Left ventricle myocardium superior (tissue), 1 donor: ENCODE results near the gene CXCL12. TPM values are rescaled to one million over a fixed set of nuclear protein-coding genes. Genes with fewer than 3 reads are reported as not detected.
A peak's percentile ranks its signal among the peaks of the same experiment; 100 is the strongest.

ENCODE experiments used
- ATAC-seq: fragments of 200-7000 bp; cut with Tn5 transposase; one replicate; pipeline ENCODE4 v1.9.1; 2020; ENCODE audit warnings: mild to moderate bottlenecking, moderate library complexity
- DNase-seq: peaks from one replicate; pipeline ENCODE4 v3.0.0-alpha.2; 2020
- intact Hi-C: fragments of 100-400 bp; cut with micrococcal nuclease; formaldehyde crosslinking; loops from one replicate; pipeline ENCODE4 v1.11.0; 2022
- total RNA-seq: library from RNA; stranded (reverse); fragmentation: NEBNext Ultra II Directional; extraction: Animal tissue kit (Norgen Biotek cat#: 25700); gene quantifications from one replicate; pipeline ENCODE4 v1.2.1, GENCODE V29; 2021
- donor health status: DM: no; HTN: yes; CAD: no; lungs with severe emphysema.

CXCL12 gene
- total RNA-seq, 1 donor from 2014 or later, result 136 TPM

DNA sequence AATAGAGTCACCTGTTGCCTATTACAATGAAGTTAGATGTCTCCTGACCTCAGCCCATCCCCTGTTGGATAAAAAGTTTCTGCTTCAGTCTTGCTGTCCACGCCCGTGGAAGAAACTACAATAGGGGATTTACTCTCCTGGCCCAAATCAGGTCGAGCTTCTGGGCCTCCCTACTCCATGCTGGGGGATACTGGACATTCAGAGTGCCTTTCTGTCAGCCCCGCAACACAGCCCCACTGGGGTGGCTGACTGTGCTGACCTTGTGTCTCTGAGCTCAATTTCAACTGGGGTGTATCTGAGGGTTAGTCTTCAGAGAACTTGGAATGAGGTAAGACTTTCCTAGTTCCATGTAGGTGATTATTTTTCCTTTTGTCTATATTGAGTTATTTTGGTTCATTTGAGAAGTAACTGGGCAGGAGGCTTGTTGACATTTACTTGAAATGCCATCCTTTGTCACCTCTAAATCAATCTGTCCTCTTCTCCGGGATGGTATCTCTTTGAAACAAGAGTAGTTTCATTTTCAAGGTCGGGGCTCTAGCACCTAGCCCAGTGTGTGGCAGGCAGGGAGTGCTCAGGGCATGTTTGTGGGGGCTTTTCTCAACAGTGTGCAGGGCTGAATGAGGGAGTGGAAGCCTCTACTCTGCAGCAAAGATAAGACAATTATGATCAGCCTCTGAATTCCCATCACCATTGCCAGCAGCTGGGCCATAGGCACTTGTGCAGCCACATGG, 17.7 kb upstream of the CXCL12 start:
- ATAC-seq, result no peak
- no peak for DNase-seq
- intact Hi-C loops, result no loop called here

DNA sequence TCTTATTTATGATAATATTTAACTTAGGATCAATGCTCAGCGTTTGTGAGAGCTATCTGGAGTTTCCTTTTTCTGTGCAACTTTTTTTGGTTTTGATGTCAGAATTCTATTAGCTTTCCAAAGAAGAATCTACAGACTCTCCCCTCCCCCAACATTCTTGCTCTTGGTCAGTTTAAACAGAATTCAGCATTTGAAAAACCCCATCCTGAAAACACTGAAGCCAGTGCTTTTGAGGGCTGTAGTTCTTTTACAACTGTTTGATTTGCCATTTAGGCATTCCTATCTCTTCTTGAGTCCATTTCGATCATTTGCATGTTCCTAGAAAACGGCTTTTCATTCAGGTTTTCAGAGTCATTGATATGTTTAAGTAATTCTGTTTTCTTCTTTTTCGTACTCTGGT, 15.6 kb upstream of the CXCL12 start:
- intact Hi-C loops, result no loop called here
- DNase-seq, result no peak
- no peak for ATAC-seq

DNA sequence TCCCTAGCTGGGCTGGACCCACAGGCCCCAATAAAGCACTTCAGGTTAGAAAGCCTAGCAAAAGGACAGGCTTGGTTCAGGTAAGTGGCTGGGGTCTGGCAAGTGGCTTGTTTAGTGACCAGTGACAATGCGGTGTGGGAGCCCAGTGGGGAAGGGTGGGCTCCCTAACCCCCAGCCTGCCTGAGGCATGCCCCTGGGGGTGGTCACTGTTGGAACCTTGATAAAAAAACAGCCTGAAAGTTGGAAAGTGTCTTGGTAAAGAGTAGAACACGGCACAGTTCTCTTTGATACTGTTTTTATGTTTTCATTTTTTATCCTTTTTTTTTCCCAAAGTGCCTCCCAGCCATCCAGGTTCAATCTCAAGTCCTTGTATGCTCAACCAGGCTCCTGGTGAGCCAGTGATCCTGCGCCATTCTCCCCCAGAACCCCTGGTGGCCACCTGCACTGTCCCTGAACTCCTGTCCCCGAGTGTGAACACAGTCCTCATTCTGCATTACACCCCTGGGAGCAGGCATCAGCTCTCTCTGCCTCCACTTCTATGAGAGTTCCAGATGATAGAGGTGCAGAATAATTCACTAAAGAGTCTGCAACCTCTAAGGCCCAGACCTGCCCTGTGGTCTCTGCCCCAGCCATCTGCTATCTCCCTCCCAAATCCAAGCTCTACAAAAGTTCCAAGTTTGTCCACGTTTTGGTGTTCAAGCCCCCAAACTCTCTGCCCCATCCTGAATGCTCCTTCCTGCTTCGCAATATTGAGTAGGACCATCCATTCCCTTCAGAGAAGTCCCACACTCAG, 15.0 kb upstream of the CXCL12 start:
- no peak for ATAC-seq
- no peak for DNase-seq
- intact Hi-C loops, result loop anchor here (10.0 kb wide), 1 partner anchor 455 kb away; no protein-coding TSS in a partner anchor

DNA sequence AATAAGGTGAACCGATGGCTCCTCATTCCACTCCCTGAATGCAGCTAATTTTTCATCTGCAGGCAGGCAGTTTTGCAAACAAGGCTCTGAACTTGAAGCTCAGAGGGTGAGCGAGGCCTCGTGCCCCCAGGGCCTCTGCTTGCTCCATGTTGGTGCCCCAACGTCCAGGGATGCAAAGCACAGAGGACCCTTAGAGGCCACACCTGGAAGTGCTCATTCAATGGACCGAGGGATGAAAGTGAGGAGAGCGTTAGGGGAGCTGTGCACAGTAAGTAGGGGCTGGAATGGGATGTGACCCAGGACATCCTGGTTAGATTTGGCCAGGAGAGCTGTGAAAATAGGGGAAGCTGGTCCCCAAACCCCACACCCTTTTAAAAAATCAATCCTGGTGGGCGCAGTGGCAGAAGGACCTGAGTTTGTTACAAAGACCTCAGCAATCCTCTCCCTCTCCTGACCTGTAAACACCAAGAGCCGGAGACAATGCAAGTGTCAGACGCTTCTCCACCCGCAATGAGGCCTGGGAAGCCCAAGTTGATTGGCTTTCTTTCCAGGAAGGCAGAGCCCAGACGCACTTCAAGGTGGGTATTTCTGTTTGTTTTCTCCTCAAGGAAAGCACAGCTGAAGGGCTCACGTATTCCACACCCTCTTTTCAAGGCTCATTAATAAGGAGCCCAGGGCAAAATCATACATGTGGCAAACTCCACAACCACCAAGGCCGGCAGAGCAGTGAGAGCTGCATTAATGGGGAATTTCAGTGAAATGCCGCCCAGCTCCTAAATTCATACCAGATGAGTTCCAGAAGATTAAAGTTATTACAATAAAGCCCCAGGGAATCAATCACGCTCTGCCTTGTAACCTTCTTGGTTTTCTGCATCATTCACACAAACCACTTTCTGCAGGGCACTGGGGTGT, 14.1 kb upstream of the CXCL12 start:
- DNase-seq (no peak), ATAC-seq (no peak)
- intact Hi-C loops, result loop anchor here (10.0 kb wide), 1 partner anchor 456 kb away; no protein-coding TSS in a partner anchor

DNA sequence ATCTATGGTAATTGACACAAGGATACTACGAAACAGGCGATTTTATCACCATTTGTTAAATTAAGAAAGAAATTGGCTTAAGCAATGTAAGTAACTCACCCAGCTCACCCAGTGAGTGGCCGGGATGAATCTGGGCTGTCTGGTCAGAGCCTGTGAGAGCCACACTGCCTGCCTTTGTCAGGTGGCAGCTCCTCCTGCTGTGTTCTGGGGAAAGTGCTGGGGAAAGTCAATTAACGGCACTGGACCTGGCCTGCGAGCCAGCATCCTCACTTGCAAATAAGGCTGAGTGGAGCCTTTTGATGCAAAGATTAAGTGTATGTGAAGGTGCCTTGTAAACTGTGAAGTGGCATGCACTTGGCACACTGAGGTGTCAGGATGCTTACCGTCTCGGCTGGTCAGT, 13.4 kb upstream of the CXCL12 start:
- intact Hi-C loops, result loop anchor here (10.0 kb wide), 1 partner anchor 457 kb away; no protein-coding TSS in a partner anchor
- no peak for ATAC-seq
- no peak for DNase-seq

DNA sequence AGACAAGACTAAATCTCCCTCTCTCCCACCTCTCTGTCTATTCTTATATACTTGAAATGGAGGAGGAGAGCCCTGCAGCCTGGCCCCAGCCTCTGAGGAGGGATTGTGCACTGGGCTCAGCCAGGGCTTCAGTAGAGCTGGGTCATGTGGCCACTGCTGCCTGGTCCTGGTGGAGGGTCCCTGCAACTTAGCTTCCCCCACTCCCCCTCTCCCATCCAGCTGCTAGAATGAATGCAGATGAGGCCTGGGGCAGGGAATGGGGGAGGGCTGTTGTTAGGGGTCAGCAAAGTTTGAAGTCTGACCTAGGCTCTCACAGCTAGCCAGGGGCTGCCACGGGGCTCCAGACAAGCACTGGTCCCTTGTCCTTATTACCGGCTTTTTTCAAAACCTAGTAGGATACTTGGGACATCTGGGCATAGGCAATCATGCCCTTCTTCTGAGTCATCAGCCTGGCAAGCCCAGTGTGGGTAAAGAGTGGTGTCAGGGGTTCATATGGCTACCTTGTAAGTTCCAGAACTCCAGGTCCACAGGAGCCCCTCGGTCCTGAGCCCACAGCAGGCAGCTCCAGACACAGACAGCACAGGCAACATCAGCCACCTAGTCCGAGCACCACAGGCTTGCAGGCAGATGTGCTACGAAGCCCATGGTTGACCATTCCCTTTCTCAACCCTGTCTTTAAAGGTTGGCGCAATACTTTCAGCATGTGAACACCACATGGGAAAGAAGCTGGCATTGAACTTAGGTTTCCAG, 12.8 kb upstream of the CXCL12 start:
- ATAC-seq (no peak), DNase-seq (no peak)
- intact Hi-C loops, result loop anchor here (10.0 kb wide), 1 partner anchor 457 kb away; no protein-coding TSS in a partner anchor

DNA sequence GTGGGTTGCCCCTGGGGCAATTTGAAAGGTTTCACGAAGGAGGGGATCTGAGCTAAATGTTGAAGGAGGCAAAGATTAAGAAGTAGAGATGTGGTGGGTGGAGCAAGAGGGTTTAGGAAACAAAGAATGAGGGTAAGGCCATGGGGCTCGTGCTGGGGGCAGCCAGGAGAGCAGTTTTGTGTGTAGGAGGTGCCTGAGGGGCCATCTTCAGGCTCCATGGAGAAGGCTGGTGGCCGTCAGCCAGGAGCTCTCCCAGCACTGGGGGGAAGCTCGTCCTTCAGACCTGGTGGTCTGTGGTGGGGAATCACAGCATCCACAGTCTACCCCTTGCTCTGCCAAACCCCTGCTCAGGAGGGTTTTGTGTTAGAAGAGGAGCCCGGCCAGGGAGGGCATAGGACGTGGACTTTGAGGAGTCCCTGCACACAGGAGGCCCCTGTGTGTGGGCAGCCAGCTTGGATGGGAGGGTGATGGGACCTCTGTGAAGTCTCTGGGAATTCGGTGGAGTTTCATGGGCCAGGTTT, 11.8 kb upstream of the CXCL12 start:
- intact Hi-C loops, result loop anchor here (10.0 kb wide), 1 partner anchor 458 kb away; no protein-coding TSS in a partner anchor
- ATAC-seq (no peak), DNase-seq (no peak)

DNA sequence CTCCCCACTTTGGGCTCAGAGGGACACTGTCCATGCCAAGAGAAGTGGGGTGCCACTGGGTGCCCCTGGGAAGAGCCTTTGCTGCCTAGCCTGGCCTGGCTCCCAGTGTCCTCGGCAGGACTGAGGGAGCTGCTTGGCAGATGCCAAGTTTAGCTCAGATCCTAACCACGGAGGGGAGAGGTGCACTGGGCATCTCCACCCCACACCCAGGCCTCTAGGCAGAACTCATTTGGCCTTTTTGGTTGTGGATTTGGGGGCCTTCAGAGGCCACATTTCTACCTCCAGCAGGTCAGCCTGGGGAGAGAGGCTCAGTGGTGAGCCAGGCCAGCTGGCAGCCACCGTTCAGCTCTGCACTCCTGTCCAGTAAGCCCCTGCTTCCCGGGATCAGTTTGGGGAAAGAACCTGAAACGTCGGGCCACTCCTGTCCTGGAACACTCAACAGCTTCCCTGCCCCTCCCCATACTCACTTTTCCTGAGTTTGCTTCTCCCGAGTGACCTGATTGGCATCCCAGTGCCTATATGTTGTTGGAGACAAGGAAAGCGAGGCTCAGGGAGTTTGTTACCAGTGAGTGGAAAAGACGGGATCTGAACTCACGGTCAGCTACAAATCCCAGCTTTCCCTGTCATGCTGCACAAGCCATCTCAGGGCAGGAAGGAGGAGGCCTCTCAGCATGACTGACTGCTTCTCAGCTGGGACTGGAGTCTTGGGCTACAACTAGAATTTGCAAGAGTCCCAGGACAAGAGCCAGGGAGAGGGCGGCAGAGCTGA, 11.2 kb upstream of the CXCL12 start:
- DNase-seq, result no peak
- peak; percentile 86 for ATAC-seq
- intact Hi-C loops, result loop anchor here (10.0 kb wide), 1 partner anchor 459 kb away; no protein-coding TSS in a partner anchor

DNA sequence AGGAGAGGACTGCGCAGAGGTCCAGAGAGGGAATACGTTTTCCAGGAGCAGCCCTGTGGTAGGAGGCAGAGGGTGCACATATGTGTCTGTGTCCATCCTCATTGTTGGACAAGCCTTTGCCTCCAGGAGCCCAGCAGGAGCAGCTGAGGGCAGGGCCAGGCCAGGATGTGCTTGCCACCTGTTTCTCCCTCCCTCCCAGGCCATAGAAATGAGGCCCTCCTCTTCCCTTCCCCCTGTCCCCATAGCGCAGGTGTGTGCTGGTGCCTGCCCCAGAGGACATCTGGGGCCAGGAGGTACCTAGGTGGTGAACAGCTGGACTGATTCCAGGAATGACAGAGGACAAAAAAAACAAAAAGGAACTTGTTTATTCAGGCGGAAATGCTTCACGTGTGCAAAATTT, 10.5 kb upstream of the CXCL12 start:
- intact Hi-C loops, result loop anchor here (10.0 kb wide), 1 partner anchor 459 kb away; no protein-coding TSS in a partner anchor
- no peak for DNase-seq
- ATAC-seq, result no peak

DNA sequence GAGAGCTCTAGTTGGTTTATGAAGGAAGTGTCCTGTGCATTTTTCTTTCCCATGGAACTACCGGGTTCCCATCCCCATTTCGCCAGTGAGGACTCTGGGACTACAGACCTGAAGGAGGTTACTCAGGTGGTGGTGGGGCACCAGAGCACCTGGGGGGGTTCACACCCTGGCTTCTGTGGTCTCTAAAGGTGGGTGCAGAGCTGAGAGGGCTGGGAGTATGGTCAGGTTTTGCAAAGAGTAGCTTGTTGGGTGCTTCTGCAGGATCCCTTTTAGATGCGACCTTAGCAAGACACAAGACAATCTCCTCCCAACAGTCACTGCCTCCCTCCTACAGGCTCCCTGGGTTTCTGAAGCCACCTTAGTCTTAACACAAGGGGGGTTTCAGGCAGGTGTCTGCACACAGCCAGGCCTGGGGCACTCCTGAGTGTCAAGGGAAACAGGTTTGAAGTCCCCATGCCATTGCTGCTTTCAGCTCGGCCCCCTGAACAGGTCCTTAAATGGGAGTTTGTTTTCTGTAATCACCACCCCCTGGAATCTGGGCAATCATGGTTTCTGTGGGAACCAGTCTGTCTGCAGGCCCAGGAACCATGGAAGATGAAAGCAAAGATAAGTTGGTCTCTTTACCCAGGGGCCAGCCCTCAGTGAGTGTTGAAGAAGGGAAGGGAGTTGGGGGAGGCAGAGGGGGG, 9.9 kb upstream of the CXCL12 start:
- no peak for DNase-seq
- ATAC-seq, result no peak
- intact Hi-C loops, result loop anchor here (10.0 kb wide), 1 partner anchor 460 kb away; no protein-coding TSS in a partner anchor

DNA sequence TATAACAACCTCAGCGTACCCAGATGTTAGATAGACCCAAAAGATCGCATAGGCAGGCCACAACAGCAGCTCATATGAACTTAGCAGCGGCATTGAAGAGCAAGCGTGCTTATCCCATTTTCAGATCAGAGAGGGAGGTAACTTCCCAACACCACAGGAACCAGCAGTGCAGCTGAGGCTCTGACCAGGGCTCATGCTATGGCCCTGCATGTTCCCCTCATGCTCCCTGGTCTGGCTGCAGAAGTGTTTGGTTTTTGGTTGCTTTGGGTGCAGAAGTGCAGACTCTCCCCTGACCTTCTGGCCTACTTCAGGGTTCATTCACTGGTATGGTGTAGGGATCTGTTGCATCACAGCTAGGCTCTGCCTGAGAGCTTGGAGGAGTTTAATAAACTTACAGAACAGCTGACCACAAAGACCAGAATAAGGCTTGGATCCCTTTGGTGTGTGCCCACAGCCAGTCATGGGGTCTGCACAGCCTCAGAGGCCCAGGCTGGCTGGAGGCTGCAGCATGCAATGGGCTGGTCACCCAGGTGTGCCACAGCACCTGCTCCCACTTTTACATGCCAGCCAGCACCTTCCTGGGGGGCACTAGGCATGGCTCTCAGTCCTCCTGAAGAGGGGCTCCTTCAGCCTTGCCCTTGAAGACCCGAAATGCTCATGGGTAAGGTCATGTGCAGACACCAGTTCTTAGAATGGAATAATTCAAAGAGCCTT, 9.1 kb upstream of the CXCL12 start:
- ATAC-seq (no peak), DNase-seq (no peak)
- intact Hi-C loops, result loop anchor here (10.0 kb wide), 1 partner anchor 461 kb away; no protein-coding TSS in a partner anchor

DNA sequence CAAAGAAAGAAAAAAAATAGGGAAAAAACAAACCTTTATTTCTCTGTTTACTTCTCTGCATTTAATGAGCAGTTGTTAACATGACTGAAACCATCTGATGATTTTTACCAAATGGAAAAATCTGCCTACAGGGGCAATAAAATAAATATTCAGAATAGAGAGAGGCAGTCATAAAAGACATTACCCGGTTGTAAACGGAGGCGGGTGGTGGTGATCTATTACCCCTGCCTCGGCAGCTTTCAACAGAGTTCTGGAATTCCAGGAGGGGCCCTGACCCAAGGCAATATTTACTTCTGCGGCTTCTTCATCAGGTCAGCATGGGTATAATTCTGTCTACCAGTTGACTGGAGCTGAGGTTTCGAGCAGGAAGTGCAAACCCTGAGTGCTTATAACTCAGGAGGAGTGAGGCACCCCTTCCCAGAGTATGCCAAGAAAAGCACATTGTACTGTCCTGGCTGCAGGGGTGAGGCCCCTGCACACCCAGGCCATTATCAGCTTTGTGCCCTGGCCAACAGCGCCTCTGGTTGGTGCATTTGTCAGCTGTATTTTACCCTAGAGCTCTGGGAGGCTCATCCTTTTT, 8.2 kb upstream of the CXCL12 start:
- ATAC-seq, result no peak
- intact Hi-C loops, result loop anchor here (10.0 kb wide), 1 partner anchor 462 kb away; no protein-coding TSS in a partner anchor

DNA sequence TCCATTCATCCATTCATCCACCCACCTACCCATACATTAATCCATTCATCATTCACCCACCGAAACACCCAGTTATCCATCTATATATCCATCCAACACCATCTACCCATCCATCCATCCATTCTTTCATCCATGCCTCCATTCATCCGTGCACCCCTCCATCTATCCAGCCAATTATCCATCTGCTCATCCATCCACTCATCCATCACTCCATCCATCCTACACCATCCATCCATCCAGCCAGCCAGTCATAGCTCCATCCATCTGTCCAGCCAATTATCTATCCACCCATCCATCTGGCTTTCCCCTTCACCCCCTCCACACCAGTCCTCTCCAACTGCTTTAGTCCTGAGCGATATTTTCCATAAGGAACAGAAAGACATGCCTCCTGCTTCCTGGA, 7.5 kb upstream of the CXCL12 start:
- ATAC-seq (no peak), DNase-seq (no peak)
- intact Hi-C loops, result loop anchor here (10.0 kb wide), 1 partner anchor 462 kb away; no protein-coding TSS in a partner anchor

More for the DNA sequence above, 8.2 kb upstream of the CXCL12 start:
- no peak for DNase-seq

DNA sequence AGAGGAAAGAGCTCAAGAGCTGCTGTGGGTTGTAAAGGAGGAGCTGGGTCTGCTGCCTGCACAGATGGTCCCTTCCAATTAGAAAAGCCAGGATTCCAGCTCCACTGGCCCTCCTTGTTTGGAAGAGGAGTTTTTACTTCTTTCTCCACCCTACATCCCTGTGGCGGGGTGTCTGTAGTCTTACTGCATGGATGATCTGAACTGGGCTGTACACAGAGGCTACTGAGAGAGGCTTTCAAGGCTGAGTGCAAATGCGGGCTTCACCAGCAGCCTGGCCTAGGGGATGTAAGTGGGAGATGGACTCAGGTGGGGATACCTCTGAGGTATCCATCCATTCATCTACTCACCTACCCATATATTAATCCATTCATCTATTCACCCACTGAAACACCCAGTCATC, 7.1 kb upstream of the CXCL12 start:
- intact Hi-C loops, result loop anchor here (10.0 kb wide), 1 partner anchor 463 kb away; no protein-coding TSS in a partner anchor
- no peak for DNase-seq

DNA sequence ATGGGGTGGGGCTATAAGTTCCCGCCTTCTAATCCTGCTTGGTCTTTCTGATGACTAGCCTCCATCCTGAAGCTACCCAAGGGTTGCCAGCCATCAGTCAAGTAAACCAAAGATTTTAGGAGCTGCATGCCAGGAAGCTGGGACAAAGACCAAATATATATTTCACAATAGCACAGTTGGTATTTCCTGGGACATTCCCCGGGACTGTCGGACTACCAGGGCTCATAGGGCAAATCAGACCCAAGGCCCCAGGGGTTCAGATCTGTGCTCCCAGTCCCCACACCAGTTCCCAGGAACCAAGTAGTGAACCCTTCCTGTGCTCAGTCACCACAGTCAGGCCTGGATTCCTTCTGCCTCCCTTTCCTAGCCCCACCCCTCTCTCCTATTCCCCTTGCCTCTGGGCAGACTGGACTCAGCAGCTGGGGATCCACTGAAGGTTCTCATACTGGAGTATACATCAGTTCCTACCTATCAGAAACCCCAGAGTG, 5.7 kb upstream of the CXCL12 start:
- DNase-seq (no peak), ATAC-seq (no peak)
- intact Hi-C loops, result loop anchor here (10.0 kb wide), 1 partner anchor 464 kb away; no protein-coding TSS in a partner anchor

More for the DNA sequence above, 7.1 kb upstream of the CXCL12 start:
- no peak for ATAC-seq
